HG02943 (cell line): ENCODE results near the gene SLC29A3.
A peak's percentile ranks its signal among the peaks of the same experiment; 100 is the strongest.
"Not testable (repeated sequence)": the region's sequence is repeated elsewhere in the genome, so short reads cannot be mapped to it uniquely, and the experiment has no call there.

Source experiments
- ATAC-seq: cut with Tn5 transposase; IDR thresholded peaks from one replicate; pipeline ENCODE4 v1.9.1; 2021; ENCODE audit warnings: mild to moderate bottlenecking, low read depth, moderate library complexity; ENCODE audit not compliant: unreplicated experiment

SLC29A3 gene

DNA sequence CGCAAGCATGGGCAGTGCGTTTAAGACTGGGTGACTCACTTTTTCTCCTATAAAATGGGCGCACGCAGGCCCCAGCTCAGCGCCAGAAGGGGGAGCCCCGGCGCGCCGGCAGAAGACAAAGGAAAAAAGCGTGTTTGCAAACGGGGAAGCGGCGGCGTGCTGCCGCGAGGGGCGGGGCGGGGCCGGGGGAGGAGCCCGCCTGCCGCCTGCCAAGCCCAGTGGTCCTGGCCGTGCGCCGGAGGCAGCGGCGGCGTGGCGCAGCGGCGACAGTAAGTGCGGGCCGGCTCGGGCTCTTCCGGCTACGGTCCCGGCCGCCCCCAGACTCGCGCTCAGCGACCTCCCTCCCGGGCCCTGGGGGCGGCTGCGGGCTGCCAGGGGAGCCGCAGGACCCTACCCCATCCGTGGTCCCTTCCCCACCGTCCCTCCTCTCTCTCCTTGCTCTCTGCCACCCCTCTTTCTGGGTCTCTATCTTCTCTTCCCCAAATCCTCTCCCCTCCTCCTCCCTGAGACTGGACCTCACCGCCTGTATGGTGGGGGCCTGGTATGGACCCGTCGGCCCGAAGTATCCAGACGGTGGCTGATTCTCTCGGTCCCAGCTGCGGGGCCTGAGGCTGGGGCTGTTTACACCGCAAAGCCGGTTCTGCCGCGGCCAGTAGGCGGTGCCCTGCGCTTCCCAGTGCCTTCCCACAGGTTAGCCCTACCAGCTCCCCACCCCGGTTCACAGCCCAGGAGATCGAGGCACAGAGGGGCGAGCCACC lies at the start of gene SLC29A3:
Gene SLC29A3 (plus strand): TSS at position 218 of the 758 bp plus-strand sequence. CDS start 51 bp downstream, at position 269.
- ATAC-seq: peak; percentile 60

DNA sequence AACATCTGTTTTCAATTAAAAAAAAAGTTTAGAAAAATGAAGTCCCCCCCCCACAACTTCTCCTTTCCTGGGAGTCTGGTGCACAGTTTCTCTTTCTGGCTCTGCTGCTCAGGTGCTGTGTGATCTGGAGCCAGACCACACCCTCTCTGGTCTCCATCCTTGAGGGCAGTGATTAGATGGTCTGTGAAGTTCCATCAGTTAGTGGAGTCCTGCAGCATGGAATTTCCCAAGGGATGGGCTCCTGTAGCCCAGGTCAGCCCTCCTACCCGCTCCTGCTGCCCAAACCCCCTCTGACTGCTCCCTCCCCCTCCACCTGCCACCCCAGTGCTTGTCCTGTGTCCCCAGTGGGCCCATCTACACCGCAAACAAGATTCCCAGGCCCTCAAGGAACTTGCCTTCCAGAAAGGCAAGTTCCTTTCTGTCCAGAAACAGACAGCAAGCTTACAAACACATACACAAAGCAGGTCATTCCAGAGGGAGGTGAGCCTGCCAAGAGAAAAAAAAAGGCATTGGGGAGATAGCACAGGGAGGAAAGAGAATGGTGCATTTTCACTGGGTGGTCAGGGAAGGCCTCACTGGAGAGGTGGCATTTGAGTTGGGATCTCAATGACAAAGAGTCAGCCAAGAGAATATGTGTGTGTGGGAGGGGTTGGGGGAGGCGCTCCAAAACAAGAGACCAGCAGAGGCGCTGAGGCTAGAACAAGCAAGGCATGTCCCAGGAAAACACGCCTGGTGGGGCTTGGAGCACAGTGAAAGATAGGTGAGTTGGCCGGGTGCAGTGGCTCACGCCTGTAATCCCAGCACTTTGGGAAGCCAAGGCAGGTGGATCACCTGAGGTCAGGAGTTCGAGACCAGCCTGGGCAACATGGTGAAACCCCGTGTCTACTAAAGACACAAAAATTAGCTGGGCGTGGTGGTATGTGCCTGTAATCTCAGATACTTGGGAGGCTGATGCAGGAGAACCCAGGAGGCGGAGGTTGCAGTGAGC lies 49.5 kb upstream of the SLC29A3 start:
- ATAC-seq: no peak

DNA sequence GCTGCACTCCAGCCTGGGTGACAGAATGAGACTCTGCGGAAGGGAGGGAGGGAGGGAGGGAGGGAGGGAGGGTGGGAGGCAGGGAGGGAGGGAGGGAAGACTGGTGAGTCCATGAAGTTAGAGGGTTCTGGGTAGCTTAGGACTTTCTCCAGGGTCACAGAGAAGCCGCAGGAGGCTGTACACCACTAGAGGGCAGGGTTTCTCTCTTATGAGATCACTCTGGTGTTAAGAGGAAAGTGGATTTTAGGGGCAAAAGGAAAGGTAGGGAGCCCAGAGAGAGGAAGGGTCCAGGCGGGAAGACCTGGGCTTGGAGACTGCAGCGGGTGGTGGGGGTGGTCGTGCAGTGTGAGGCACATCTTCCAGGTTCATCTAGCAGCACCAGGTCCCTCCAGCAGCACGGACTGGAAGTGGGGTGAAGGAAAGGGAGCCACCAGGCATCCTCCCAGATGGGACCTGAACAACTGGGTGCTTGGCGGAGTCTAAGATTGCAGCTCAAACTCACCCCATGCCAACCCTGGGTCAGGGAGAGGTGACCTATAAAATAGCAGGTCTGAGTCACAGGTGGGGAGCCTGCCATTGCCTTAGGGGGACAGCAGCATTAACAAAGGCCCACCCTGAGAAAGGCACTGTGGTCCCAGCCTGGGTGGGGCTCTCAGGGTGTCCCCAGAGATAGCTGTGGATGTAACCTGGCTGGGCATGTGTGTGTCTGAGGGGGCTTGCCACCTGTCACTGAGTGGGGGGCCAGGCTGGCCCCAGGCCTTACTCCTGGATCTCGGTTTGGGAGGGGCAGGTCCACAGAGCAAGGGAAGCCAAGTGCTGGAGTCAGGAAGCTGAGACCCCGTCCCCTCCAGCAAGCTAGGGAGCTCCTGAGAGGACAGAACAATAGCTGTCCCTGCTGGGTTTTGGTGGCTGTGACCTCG lies 48.5 kb upstream of the SLC29A3 start:
- no peak for ATAC-seq

DNA sequence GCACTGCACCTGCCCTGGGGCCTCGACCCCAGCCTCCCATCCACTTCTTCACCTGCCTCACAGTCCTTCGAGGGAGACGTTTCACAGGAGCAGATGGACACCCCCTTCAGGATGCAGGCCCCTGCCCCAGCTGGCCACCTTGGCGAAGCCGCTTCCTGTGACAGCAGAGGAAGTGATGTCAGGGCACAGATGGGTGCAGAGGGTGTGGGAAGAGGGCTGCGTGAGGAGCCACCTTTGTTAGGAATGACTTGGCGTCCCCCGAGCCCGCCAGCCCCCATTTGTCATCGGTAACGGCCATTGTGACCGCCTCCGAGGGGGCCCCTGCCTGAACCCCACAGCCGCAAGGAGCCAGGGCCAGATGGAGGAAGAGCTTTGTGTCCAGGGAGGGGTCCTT lies 47.4 kb upstream of the SLC29A3 start:
- no peak for ATAC-seq

DNA sequence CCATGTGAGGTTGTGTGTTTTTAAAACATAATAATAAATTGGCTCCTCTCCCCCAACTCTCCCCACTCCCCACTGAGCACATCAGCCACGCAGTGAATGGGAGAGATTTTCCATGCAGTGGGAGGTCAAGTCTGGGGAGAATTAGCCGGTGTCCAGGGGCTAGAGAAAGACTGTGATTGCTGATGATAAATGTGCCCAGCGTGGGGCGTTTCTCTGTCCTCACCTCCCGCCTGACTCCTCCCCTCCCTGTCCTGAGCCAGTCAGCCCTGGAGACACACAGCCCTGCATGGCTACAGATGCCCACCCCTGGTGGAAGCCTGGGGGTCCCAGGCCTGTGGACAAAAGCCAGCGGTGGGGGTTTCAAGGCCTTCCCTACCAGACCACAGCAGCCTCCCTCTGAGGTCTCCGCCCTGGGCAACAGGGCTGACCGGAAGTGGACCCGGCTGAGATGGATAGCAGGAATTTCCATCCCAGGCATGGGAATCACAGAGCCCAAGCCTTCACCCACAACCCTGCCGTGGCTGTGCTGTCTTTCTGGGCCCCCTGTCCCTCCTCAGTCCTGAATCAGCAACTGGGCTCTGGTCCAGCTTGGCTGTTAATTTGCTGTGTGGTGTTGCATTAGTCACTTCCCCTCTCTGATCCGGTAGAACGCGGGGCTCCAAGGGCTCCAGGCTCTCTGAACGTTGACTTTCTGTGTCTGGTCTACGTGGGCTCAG lies 46.8 kb upstream of the SLC29A3 start:
- no peak for ATAC-seq

DNA sequence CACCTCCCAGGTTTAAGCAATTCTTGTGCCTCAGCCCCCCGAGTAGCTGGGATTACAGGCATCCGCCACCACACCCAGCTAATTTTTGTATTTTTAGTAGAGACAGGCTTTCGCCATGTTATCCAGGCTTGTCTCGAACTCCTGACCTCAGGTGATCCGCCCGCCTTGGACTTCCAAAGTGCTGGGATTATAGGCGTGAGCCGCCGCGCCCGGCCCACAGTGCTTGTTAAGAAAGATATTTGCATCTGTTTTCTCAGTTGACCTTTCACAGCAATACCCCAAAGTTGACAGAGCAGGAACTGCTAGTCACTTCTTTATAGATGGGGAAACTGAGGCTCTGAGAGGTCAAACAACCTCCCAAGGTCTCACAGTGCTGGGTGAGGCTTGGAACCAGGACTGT lies 46.1 kb upstream of the SLC29A3 start:
- ATAC-seq: not testable (repeated sequence)

DNA sequence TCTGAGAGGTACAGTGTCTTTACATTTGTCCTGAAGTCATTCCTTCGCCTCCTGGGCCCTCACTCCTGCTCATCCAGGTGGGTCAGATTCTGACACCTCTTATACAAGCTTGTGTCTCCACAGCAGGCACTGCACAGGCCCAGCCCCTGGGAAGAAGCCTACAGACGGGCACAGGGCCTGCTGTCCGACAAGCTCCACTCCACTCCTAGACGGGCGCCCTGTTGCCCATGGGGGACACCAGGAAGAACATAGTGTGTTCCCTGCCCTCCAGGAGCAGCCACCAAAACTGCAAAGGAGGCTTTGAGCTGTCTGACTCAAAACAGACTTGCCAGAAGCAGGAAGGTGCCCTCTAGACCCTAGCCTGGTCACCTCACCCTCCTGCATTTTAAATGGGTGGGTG lies 45.6 kb upstream of the SLC29A3 start:
- no peak for ATAC-seq

DNA sequence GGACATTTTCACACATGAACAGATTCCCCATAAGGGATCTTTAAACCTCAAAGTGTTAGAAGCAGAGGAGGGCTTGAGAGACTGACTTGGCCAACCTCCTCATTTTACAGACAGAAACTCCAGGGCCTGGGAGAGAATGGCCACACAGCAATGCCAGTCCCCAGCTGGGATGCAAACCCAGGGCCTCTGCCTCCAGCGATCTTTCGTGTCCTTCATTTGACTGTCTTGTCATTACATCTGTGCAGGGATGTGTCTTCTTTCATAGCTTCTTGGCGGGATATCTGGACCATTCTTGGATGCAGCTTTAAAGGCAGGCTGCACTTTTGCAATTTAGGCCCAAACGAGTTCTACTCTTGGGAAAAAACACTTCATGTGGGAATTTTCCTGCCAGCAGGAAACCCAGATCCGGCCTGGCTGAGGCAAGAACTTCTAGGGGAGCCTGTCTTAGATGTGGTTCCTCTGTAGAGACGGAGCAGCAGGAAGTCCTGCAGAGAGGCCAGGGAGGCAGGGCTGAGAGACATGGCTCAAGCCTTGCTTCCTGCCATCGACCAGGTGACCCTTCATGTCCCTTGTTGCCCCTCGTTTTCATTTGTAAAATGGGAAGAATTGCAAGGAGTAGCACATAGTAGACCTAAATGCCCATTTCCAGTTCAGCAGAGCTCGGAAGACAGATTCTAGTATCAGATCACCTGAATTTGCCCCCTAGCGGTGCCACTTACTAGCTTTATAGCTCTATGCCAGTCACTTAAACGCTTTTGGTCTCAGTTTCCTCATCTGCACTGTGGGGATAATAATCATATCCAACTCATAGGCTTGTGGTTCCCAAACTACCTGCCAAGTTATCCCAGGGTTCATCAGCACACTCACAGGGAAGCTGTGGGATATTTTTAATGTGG lies 43.9 kb upstream of the SLC29A3 start:
- ATAC-seq: no peak

DNA sequence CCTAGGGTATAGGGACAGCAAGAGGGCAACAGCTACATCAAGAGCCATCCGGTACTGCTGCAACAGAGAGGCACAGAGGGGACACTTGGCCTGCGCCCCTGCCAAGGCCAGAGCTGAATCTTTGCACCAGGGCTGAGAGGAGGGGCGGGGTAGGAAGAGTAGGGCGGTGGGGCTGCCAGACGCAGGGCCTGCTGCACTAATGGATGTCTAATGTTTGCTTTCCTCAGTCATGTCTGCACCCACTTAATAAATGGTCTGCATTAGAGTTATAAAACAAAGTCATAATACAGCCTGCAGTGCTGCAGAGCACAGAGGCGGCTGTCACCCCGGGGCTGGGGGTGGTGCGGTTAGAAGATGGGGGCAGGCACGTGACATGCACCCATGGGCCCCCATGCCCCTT lies 42.2 kb upstream of the SLC29A3 start:
- ATAC-seq: no peak

DNA sequence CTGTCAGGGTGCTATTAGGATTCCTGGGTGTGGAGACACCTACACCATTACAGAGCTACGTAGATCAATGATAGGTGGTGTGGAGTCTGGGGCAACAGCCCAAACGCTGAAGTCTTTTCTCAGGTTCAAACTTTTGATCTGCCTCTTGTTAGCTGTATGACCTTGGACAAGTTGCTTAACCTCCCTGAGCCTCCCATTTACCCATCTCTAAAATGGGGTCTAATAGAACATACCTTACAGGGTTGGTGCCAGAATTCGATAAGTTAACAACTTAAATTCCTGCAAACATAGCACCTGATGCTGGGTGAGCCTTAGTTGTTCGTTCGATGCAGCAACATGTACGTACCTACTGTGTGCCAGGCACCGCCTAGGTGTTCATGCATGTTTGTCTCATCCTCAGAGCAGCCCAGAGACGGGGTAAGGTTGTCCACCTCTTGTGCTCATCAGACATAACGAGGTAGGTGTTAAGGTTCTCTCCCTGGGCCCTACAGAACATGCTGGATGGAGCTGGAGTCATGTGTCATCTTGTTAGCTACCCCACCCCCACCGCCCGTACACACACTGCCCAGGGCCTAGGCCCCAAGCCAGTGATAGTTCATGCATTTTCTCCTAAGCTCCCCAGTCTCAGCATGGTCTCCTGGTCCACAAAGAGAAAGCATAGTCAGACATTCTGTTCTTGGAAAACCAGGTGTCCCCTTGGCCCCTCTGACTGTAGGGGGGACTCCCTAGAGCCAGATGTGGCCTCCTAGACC lies 41.0 kb upstream of the SLC29A3 start:
- no peak for ATAC-seq

DNA sequence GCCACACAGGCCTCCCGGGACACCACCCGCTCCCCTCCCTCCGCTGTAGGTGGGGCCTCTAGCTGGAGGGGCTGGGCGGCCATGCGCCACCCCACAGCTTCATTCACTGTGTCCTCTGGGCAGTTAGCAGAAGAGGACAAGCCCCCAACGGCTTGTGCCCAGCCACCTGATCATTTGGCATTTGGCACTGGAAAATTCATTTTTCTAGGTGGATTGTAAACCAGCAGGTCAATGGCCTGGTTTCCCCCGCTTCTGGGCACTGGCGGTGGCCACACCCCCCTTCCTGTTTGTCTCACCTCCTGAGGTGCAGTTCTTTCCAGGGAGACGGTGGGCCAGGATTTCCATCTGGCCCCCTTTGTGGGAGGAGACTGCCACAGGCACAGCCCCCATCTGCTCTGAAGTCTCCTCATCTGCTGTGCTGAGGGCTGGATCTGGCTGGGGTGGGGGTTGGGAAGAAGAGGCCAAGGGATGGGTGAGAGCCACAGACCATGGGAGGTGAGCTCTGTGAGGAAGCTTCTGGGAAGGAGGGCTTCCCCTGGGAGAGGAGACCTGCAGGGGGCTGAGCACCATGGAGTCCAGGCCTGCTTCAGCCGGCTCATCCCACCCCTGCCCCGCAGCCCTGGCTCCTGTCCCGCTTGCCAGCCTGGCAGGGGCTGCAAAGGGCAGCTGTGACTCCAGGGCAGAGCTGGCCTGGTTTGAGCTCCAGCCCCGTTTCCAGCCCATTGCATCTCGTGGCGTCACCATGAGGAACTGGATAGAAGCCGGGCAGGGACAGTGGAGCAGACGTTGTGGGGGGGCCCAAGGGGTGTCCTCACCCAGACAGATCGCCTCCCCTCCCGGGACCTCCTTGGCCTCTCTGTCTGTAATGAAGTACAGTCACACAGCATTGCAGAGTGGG lies 40.1 kb upstream of the SLC29A3 start:
- no peak for ATAC-seq

DNA sequence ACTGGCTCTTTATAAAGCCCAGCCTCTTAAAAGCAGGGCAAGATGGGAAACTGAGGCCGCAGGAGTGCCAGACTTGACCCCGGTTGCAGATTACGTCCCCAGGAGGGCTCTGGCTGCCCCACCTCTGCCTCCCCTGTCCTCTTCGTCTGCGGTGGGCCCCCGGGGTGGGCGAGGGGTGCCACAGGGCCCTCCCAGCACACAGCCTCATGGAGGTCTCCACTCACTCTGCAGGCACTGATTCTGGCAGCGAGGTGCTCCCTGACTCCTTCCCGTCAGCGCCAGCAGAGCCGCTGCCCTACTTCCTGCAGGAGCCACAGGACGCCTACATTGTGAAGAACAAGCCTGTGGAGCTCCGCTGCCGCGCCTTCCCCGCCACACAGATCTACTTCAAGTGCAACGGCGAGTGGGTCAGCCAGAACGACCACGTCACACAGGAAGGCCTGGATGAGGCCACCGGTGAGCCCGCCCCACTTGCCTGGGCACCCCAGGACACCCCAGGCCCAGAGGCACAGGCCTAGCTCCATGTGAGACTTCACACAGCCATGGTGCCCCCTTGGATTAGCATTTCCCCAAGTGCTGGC lies 39.4 kb upstream of the SLC29A3 start:
- no peak for ATAC-seq

DNA sequence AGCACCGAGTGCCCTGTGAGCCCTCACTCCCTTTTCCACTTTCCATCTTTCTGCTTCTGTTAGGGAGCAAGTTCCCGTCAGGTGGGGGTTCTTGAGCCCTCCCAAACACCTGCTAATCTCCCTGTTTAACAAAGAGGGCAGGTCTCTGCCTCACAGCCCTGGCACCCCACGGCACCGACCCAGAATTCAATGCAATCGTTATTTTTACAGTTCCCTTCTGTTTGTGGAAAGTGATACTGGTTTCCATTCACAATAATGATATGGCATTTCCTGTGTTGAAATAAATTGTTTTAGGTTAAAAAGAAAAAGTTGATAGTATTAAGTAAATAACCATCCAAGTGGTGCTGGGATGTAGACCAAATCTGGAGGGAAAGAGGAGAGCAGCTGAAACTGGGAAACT lies 38.8 kb upstream of the SLC29A3 start:
- no peak for ATAC-seq

DNA sequence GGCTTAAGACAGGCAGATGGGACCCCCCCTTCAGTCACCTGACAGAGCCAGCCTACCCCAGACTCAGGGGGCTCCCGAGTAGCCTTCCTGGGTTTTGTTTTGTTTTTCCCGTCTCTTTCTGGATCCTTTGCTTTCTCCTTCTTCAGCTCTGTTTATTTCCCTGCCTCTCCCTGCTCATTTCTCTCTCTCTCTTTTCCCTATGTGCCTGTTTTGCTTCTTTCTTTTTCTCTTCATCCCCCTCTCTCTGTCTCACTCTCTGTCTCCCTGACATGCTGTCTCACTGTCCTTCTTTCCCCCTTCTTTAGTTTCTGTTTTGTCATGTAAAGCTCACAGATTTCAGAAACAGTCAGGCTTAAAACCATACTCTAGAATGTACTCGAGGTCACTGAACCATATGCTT lies 38.2 kb upstream of the SLC29A3 start:
- no peak for ATAC-seq

DNA sequence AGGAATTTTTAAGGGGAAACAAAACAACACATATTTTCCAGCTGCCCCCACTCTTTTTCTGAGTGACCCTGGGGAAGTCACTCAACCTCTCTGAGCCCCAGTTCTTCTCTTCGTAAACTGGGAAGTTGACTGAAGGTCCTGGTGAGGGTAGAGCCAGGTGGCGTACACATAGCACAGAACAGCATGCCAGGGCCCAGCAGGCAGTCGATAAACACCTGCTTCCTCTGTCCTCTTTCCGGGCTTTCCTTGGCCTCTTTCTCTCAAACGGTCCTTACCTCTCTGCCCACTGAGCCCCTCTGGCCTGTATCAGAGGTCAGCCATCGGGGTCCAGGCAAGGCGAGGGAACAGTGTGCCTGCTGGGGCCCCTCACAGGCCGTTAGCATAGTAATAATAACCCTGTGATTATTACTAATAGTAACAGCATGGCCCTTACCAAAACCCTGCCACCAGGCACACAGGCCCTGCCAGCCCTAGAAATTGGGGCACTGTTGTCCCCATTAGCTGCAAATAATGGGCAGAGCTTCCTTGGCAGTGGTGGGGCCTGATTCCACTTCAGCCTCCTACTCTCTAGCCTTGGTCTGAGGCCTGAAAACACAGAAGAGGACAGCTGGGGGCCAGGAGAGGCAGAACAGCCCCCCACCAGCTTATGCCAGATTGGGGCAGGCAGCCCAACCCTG lies 37.3 kb upstream of the SLC29A3 start:
- ATAC-seq: no peak

DNA sequence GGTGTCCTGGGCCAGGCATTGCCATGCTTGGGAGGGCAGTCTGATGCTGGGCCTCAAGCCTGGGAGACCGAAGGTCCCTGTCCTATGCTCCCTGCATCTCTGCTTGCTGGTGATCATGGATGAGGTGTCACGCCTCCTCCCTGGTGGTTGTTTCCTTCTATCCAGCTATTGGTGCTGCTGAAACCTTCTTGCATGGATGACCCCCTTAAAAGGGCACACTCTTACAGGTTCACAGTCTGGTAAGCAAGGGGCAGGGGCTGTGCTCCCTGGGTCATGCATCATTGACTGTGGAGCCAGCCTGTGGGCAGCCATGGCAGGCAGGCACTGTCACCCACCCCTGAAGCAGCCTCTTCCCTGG lies 36.8 kb upstream of the SLC29A3 start:
- ATAC-seq: no peak
